Measurements from ENCODE around the gene STAG1. TPM values are rescaled to one million over a fixed set of nuclear protein-coding genes. Genes with fewer than 3 reads are reported as not detected.

Gene STAG1
- total RNA-seq, 1 experiment from 2014 or later, result 34.6 TPM

- H3K9me3 ChIP-seq (ENCODE audit: control insufficient read depth, low read depth, low read length), result no peaks in the 10 kb centered on the region
- no peak overlapping the region for H2BK5ac ChIP-seq (ENCODE audit: insufficient read length, low read length)
- H3K18ac ChIP-seq (ENCODE audit: insufficient read length, low read depth, low read length), result no peak overlapping the region
- H3K9ac ChIP-seq (ENCODE audit: extremely low read depth, insufficient read length, low read length), result no peak overlapping the region
- TF ChIP-seq CTCF (conservative IDR thresholded peaks at IDR 0.05), result no peak
- no peak overlapping the region for H3K4ac ChIP-seq (ENCODE audit: low read depth, low read length)
- no peaks in the 10 kb centered on the region for H3K27me3 ChIP-seq (ENCODE audit: insufficient read depth, low read length)
- H3K36me3 Mint-ChIP-seq (ENCODE audit: insufficient read depth in 1 of 3, low read depth in 3 of 3), result no peaks in the 10 kb centered on the region
- H3K27ac ChIP-seq (ENCODE audit: insufficient read length, low read depth, low read length), result no peak overlapping the region
- no peaks in the 10 kb centered on the region for H3K79me2 ChIP-seq (ENCODE audit: insufficient read depth, low read length)
- H3K14ac ChIP-seq (ENCODE audit: insufficient read depth, low read length), result no peak overlapping the region
- no peak for DNase-seq
- H2AFZ ChIP-seq (ENCODE audit: low read length), result no peak overlapping the region
- H3K4me3 Mint-ChIP-seq, result no peak overlapping the region
- H3K23me2 ChIP-seq (ENCODE audit: insufficient read length, low read depth, low read length, poor library complexity, severe bottlenecking), result no peaks in the 10 kb centered on the region
- H2BK20ac ChIP-seq (ENCODE audit: low read depth, low read length, poor library complexity, severe bottlenecking), result no peak overlapping the region
- H3K56ac ChIP-seq (ENCODE audit: insufficient read length, low read depth, low read length), result no peak overlapping the region
- H4K20me1 ChIP-seq (ENCODE audit: control insufficient read depth, insufficient read depth, insufficient read length), result no peaks in the 10 kb centered on the region
- H3K4me2 ChIP-seq (ENCODE audit: insufficient read depth, insufficient read length, low read length), result no peak overlapping the region
- WGBS (ENCODE audit: extremely low coverage, insufficient read length, low lambda C conversion rate), result no CpG with 5 or more reads among the region's 5 CpGs
- no peak overlapping the region for H2AK5ac ChIP-seq (ENCODE audit: insufficient read length, low read length)
- no peak overlapping the region for H3K23ac ChIP-seq (ENCODE audit: insufficient read length, low read depth, low read length)
- no peak overlapping the region for H2BK120ac ChIP-seq (ENCODE audit: low read depth, low read length, poor library complexity, severe bottlenecking)
- no peak overlapping the region for H4K91ac ChIP-seq (ENCODE audit: insufficient read length, low read depth, low read length)
- no peaks in the 10 kb centered on the region for H3K79me1 ChIP-seq (ENCODE audit: insufficient read depth, low read depth, low read length, poor library complexity, severe bottlenecking)
- no peak overlapping the region for H4K8ac ChIP-seq (replicated peaks; ENCODE audit: insufficient read length, low read depth, low read length)
- no peak overlapping the region for H2BK12ac ChIP-seq (ENCODE audit: insufficient read length, low read depth, low read length)
- H3K4me1 Mint-ChIP-seq, result peaks cover 0 to 2% of the 10 kb centered on the region in 2 experiments; a peak in 2 of 4 replicates
- H3K27me3 Mint-ChIP-seq (ENCODE audit: low read depth), result no peaks in the 10 kb centered on the region
- H4K5ac ChIP-seq (ENCODE audit: insufficient read length, low read depth, low read length), result no peak overlapping the region
- no peaks in the 10 kb centered on the region for H3K9me3 Mint-ChIP-seq
- H3K27ac Mint-ChIP-seq, result 0 out of 7 replicates have a peak overlapping the region, but pooled peaks of 1 of the 3 experiments have one; percentile 21
- H3K4me1 ChIP-seq (ENCODE audit: insufficient read depth, low read length), result no peaks in the 10 kb centered on the region
- H2BK15ac ChIP-seq (ENCODE audit: low read depth, low read length), result no peak overlapping the region
- H3T11ph ChIP-seq (ENCODE audit: low read length), result no peak overlapping the region
Measured at GRCh38 chr3:136595913-136596697, 156.1 kb downstream of the STAG1 start.

Data from H9 (cell line).